ENCODE results near the gene DIP2B.

DIP2B gene

DNA sequence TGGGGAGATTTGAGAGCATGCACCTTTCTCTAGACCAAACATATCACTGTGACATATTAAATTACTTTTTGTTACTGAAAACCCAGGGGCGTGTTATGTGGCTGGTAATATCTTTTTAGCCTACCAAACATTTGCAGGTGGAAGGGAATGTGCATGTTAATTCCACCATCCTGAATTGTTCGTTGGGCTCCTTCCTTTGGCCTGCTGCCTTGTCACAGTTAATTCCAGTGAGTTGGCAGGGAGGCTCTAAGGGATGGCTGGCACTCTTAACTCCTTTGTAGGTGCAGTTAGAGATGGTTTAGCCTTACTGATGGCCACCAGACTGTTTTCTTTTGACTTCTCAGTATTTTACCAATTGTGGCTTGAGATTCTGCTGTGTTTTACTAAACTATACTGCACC, 64.5 kb downstream of the DIP2B start:
- no peak overlapping the region for H3K4me3 ChIP-seq (ENCODE audit: low read depth, low read length)
- DNase-seq (ENCODE audit: low read depth) = no peak

GRCh38 chr12:50569876-50570275, 65.1 kb downstream of the DIP2B start:
- DNase-seq (ENCODE audit: low read depth) = no peak
- no peak overlapping the region for H3K4me3 ChIP-seq (ENCODE audit: low read depth, low read length)

GRCh38 chr12:50571786-50572185, 67.0 kb downstream of the DIP2B start:
- H3K4me3 ChIP-seq (ENCODE audit: low read depth, low read length) = no peak overlapping the region
- no peak for DNase-seq (ENCODE audit: low read depth)

GRCh38 chr12:50572287-50572686, 67.5 kb downstream of the DIP2B start:
- no peak overlapping the region for H3K4me3 ChIP-seq (ENCODE audit: low read depth, low read length)
- peak; percentile 70 for DNase-seq (ENCODE audit: low read depth)

DNA sequence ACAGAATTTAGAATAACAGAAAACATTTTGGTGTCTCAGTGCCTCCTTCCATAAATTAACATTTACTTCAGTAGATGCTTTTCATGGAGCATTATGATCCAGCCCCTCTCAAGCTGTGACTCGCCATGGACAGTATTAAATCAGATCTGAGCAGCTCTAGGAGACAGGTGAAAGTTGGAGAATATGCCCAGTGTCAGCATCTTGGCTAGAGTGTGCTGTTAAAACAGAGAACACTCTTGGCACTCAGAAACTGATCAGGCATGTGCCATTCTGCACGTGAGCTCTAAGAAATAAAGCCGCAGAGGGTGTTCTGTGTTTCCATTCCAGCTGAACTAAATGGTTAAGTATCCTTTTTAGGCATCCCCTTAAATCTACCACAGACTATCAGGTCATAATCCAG, 68.0 kb downstream of the DIP2B start:
- no peak overlapping the region for H3K4me3 ChIP-seq (ENCODE audit: low read depth, low read length)

DNA sequence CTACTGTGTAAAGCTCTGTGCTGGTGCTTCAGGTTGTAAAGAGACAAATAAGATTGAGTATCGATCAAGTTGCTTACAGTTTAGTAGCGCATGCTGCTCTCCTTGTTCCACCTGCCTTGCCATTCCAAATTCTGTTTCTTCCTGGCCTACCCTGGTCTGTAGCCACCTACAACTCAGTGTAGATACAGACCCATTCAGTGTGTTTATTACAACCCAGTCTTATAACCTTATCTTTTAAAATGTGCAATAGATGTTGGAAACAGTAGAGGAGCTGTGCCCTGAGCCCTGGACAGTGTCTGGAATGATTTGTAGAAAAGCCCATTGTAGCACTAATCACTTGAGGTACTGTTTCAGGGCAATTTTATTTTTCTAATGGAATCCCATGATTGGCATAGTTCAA, 68.5 kb downstream of the DIP2B start:
- no peak overlapping the region for H3K4me3 ChIP-seq (ENCODE audit: low read depth, low read length)
- no peak for DNase-seq (ENCODE audit: low read depth)

More for the DNA sequence above, 68.0 kb downstream of the DIP2B start:
- no peak for DNase-seq (ENCODE audit: low read depth)

- DNase-seq (ENCODE audit: low read depth) = no peak
- H3K4me3 ChIP-seq (ENCODE audit: low read depth, low read length) = no peak overlapping the region
These were observed 70.0 kb downstream of the DIP2B start for GRCh38 chr12:50574601-50575348.

GRCh38 chr12:50579757-50580267, 75.0 kb downstream of the DIP2B start:
- no peak for DNase-seq (ENCODE audit: low read depth)
- no peak overlapping the region for H3K4me3 ChIP-seq (ENCODE audit: low read depth, low read length)

GRCh38 chr12:50580436-50580835, 75.7 kb downstream of the DIP2B start:
- H3K4me3 ChIP-seq (ENCODE audit: low read depth, low read length) = no peak overlapping the region
- no peak for DNase-seq (ENCODE audit: low read depth)

DNA sequence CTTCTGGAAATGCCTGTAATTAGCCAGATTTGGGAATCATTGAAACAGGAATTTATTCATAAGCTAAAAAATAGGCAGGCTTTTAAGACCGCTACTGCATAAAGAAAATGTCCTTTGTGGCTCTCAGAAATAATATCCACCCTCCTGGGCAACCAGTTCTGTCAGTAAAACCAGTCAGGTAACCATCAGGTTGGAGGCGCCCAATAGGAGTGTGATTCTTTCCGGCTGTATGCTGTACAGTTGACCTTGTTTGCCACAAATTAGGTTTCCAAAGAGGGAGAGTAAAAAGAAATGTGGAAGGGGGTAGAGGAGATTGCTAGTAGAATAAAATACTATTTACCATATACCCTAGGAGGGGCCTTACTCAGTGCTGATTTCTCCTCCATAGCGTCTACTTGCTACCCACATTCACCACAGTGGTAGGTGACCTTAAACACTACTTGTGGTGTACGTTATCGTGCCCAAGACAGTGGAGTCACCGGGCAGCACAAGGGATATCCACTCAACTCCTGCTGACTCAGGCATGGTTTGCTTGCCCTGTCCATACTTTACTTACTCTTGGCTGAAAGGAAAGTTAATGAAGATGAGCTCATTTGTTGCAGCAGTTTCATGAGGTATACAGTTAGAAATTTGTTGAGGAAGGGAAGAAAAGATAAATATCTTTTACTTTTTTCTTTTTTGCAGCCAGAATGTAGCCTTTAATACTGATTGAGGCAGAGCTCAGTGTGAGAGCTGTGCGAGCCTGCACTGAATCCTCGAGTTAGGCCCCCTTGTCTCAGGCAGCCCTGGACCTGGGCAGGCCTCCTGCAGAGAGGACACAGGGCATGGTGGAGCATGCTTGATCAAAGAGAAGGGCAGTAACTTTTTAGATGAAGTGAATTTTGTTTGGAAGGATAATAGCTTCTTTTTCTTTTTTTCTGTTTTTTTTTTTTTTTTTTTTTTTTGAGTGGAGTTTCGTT, 76.7 kb downstream of the DIP2B start:
- DNase-seq (ENCODE audit: low read depth) = no peak
- no peak overlapping the region for H3K4me3 ChIP-seq (ENCODE audit: low read depth, low read length)

GRCh38 chr12:50584135-50584534, 79.3 kb downstream of the DIP2B start:
- no peak overlapping the region for H3K4me3 ChIP-seq (ENCODE audit: low read depth, low read length)
- DNase-seq (ENCODE audit: low read depth) = no peak

- H3K4me3 ChIP-seq (ENCODE audit: low read depth, low read length) = no peak overlapping the region
These were observed 85.1 kb downstream of the DIP2B start for GRCh38 chr12:50589650-50590435.

DNA sequence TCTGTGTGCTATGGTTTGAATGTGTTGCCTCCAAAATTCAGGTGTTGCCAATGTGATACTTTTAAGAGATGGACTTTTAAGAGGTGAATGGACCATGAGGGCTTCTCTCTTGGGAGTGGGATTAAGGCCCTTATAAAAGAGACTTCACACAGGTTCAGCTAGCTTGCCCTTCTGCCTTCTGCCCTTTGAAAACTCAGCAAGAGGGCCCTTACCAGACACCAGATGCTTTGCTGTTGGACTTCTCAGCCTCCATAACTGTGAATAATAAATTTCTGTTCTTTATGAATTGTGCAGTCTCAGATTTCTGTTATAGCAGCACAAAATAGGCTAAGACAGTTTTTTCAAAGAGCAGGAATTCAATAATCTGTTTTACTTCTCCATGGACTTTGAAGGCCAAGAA, 86.1 kb downstream of the DIP2B start:
- DNase-seq (ENCODE audit: low read depth) = no peak
- H3K4me3 ChIP-seq (ENCODE audit: low read depth, low read length) = no peak overlapping the region

More at GRCh38 chr12:50589650-50590435, 85.1 kb downstream of the DIP2B start:
- peak; percentile 59 for DNase-seq (ENCODE audit: low read depth)

DNA sequence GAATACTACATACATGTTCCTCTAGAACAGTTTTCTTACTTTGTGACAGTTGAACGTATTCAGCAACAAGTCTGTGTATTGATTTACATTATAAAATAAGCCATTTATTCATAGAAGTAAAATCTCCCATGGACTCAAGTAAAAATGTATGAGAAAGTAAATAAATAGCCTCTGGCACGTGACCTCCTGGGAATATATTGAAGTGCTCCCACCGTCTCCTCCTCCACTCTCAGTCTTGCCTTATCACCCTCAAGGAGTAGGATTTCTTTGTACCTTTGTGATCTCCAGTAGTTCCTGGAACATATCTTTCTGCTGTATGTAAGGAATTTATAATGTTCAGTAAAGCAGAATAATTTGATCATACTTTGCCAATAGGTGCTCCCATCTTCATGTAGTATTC, 90.9 kb downstream of the DIP2B start:
- DNase-seq (ENCODE audit: low read depth) = no peak

GRCh38 chr12:50597200-50598195, 92.7 kb downstream of the DIP2B start:
- H3K4me3 ChIP-seq (ENCODE audit: low read depth, low read length) = no peak overlapping the region
- peak; percentile 55 for DNase-seq (ENCODE audit: low read depth)

More for the DNA sequence above, 90.9 kb downstream of the DIP2B start:
- H3K4me3 ChIP-seq (ENCODE audit: low read depth, low read length) = no peak overlapping the region

DNA sequence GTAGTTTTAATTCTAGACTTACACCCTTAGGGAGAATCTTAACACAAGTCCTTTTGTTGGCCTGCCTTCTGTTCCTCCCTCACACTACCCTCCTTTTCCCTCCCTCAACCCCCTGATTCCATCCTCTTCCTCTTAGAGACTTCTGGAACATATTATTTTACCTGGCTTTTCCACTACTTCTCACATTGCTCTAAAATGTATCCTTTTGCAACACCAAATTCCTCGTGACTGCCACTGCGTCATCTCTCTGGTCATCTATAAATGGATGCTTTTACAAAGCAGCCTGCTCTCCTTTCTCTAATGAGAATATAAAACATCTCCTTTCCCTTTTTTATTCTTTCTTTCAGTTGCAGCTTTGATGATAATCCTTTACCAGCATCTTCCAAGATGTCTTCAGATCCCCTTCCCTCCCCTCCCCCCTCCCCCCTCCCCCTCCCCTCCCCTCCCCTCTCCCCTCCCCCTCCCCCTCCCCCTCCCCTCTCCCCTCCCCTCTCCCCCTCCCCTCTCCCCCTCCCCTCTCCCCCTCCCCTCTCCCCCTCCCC, 93.6 kb downstream of the DIP2B start:
- H3K4me3 ChIP-seq (ENCODE audit: low read depth, low read length) = no peak overlapping the region
- DNase-seq (ENCODE audit: low read depth) = no peak

- H3K4me3 ChIP-seq (ENCODE audit: low read depth, low read length) = no peak overlapping the region
- DNase-seq (ENCODE audit: low read depth) = no peak
These were observed 94.7 kb downstream of the DIP2B start for GRCh38 chr12:50599366-50600095.
